Left lung (tissue), 10 donors: Measurements from ENCODE around the gene PSPC1. TPM values are rescaled to one million over a fixed set of nuclear protein-coding genes. Genes with fewer than 3 reads are reported as not detected.
A peak's percentile ranks its signal among the peaks of the same experiment; 100 is the strongest.
"Not testable (repeated sequence)": the region's sequence is repeated elsewhere in the genome, so short reads cannot be mapped to it uniquely, and the experiment has no call there.

Experiments
- ATAC-seq: fragments of 200-7000 bp; cut with Tn5 transposase; one replicate; pipeline ENCODE4 v1.9.1; 2020; ENCODE audit warnings: moderate library complexity
- DNase-seq, 4 donors: peaks; one replicate each; pipeline ENCODE4 v3.0.0-alpha.2; 2013 to 2020
- H3K27ac ChIP-seq, 2 donors: fragments of 200-600 bp; sonication (generic) in 1 of 2; one replicate each; pipeline versions ENCODE4 v1.5.0 to v1.8.0; 2020 to 2021
- H3K27me3 ChIP-seq, 2 donors: fragments of 200-600 bp; sonication (generic) in 1 of 2; one replicate each; pipeline versions ENCODE4 v1.5.0 to v1.8.0; 2020 to 2021
- H3K36me3 ChIP-seq, 2 donors: fragments of 200-600 bp; sonication (generic) in 1 of 2; one replicate each; pipeline versions ENCODE4 v1.5.0 to v1.8.0; 2020 to 2021
- H3K4me1 ChIP-seq, 2 donors: fragments of 200-600 bp; one replicate each; pipeline ENCODE4 v1.8.0; 2021
- H3K4me3 ChIP-seq, 2 donors: fragments of 200-600 bp; sonication (generic) in 1 of 2; one replicate each; pipeline versions ENCODE4 v1.5.0 to v1.8.0; 2020 to 2021; ENCODE audit warnings: mild to moderate bottlenecking in 1 of 2
- H3K9me3 ChIP-seq, 2 donors: fragments of 200-600 bp; sonication (generic) in 1 of 2; one replicate each; pipeline versions ENCODE4 v1.5.0 to v1.8.0; 2020 to 2021
- intact Hi-C, 2 donors: fragments of 100-400 bp; cut with DNase I; formaldehyde crosslinking; loops; one replicate each; pipeline versions ENCODE4 v1.11.2 to v1.14.2; 2022
- polyA plus RNA-seq, 6 donors: library from polyadenylated mRNA; unstranded; fragments of 120-200 nt; gene quantifications; one replicate each; pipeline ENCODE4 v1.2.1, GENCODE V29; 2013; ENCODE audit not compliant: insufficient read length in 6 of 6
- total RNA-seq, 2 donors: library from RNA; stranded (reverse); fragmentation: NEBNext Ultra II Directional; extraction: Animal tissue kit (Norgen Biotek cat#: 25700); gene quantifications; one replicate each; pipeline ENCODE4 v1.2.1, GENCODE V29; 2021
- TF ChIP-seq, protein P1 (sequence below), 2 donors: fragments of 200-600 bp; sonication (generic) in 1 of 2; IDR thresholded peaks; one replicate each; pipeline versions ENCODE4 v1.5.0 to v1.8.0; 2021; ENCODE audit warnings: antibody characterized with exemption in 2 of 2
- donor health status: DM: no; HTN: yes; CAD: no.
- donor health status: DM: no; HTN: no; CAD: no.

The PSPC1 gene
- total and polyA plus RNA-seq, 8 donors = 34.8 to 86.2 (median 76.1) TPM

DNA sequence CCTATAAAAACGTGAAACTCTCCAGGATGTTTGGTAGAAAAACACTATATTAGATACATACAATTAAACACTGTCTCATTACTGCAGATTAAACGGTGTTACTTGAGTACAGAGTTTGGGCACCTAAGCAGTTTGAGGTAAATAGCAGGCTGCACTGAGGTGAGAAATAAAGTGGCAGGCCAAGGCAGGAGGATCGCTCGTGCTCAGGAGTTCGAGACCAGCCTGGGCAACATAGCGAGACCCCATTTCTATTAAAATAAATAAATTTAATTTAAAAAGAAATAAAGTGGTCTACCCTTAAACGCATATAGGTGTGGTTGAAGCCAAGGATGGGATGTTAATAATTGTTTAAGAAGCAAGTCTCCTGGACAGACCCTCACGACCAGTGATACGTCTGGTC, 1.2 kb downstream of the PSPC1 start:
- DNase-seq = no peak
- Histone ChIP-seq H3K9me3 (no peaks in the 10 kb centered on the region), H3K27me3 (no peaks in the 10 kb centered on the region), H3K36me3 (no peaks in the 10 kb centered on the region), H3K4me3 (peak overlapping the region; percentile 84 to 91), H3K27ac (peak overlapping the region; percentile 96 to 98), H3K4me1 (peaks cover 9 to 19% of the 10 kb centered on the region in 2 donors)
- no peak for ATAC-seq
- TF ChIP-seq, protein P1, sequence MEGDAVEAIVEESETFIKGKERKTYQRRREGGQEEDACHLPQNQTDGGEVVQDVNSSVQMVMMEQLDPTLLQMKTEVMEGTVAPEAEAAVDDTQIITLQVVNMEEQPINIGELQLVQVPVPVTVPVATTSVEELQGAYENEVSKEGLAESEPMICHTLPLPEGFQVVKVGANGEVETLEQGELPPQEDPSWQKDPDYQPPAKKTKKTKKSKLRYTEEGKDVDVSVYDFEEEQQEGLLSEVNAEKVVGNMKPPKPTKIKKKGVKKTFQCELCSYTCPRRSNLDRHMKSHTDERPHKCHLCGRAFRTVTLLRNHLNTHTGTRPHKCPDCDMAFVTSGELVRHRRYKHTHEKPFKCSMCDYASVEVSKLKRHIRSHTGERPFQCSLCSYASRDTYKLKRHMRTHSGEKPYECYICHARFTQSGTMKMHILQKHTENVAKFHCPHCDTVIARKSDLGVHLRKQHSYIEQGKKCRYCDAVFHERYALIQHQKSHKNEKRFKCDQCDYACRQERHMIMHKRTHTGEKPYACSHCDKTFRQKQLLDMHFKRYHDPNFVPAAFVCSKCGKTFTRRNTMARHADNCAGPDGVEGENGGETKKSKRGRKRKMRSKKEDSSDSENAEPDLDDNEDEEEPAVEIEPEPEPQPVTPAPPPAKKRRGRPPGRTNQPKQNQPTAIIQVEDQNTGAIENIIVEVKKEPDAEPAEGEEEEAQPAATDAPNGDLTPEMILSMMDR (IDR thresholded peaks at IDR 0.05) = no peak
- intact Hi-C loops = no loop called here

DNA sequence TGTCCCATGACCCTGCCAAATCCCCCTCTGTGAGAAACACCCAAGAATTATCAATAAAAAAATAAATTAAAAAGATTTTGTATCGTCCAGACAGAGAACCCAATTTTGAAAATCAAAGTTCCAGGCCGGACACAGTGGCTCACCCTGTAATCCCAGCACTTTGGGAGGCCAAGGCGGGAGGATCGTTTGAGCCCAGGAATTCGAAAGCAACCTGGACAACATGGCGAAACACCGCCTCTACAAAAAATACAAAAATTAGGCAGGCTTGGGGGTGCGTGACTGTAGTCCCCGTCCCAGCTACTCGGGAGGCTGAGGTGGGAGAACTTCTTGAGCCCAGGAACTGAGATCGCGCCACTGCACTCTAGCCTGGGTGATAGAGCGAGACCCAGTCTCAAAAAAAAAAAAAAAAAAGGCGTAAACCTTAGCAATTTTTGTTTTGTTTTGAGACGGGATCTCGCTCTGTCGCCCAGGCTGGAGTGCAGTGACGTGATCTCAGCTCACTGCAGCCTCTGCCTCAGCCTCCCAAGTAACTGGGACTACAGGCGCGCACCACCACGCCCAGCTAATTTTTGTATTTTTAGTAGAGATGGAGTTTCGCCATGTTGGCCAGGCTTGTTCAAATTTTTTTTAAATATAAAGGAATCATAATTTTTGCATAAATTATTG, 1.9 kb downstream of the PSPC1 start:
- ATAC-seq, DNase-seq, H3K9me3 ChIP-seq, H3K36me3 ChIP-seq, H3K27me3 ChIP-seq, intact Hi-C loops, H3K27ac ChIP-seq: not testable (repeated sequence)
- peaks cover 9 to 23% of the 10 kb centered on the region in 2 donors for H3K4me1 ChIP-seq
- peak overlapping the region; percentile 84 to 91 for H3K4me3 ChIP-seq

DNA sequence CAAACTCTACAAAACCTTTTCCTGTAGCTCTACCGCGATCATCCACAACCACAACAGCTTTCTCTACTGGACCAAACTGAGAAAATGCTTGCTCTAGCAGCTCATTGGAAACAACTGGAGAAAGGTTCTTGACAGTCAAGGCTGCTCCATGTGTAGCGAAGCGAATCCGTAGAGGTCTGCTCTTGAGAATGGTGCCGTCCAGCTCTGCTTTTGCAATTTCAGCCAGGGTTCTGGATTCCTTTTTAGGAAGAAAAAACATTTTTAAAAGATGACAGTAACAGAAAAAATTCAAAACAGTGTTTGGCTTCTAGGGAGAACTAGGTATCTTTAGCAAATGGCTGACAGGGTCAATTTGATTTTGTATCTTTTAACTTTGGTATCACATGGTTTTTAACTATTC, 10.4 kb downstream of the PSPC1 start:
- Histone ChIP-seq H3K27me3 (no peaks in the 10 kb centered on the region), H3K36me3 (peaks cover 0 to 41% of the 10 kb centered on the region in 2 donors), H3K9me3 (no peaks in the 10 kb centered on the region), H3K4me3 (no peak overlapping the region), H3K27ac (no peak overlapping the region), H3K4me1 (peaks cover 0 to 38% of the 10 kb centered on the region in 2 donors)
- TF ChIP-seq, protein P1 (IDR thresholded peaks at IDR 0.05) = no peak
- DNase-seq (no peak), ATAC-seq (no peak)
- intact Hi-C loops = no loop called here

DNA sequence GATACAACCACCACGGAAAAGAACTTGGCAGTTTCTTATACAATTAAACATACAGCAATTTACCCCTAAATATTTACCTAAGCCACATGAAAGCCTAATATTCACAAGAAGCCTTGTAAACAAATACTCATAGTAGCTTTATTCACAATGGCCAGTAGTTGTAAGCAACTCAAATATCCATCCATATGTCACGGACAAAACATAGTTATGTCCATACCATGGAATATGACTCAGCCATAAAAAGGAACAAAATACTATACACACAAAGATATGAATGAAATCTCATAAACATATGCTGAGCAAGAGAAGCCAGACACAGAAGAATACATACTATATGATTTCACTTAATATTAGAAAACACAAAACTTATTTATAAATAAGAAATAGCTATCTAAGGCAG, 12.9 kb downstream of the PSPC1 start:
- TF ChIP-seq, protein P1 (IDR thresholded peaks at IDR 0.05) = no peak
- no peak for DNase-seq
- peaks cover 0 to 33% of the 10 kb centered on the region in 2 donors for H3K4me1 ChIP-seq
- no peaks in the 10 kb centered on the region for H3K9me3 ChIP-seq
- no peak overlapping the region for H3K27ac ChIP-seq
- no peaks in the 10 kb centered on the region for H3K27me3 ChIP-seq
- ATAC-seq = no peak
- intact Hi-C loops = no loop called here
- no peak overlapping the region for H3K4me3 ChIP-seq
- peaks cover 0 to 53% of the 10 kb centered on the region in 2 donors for H3K36me3 ChIP-seq

DNA sequence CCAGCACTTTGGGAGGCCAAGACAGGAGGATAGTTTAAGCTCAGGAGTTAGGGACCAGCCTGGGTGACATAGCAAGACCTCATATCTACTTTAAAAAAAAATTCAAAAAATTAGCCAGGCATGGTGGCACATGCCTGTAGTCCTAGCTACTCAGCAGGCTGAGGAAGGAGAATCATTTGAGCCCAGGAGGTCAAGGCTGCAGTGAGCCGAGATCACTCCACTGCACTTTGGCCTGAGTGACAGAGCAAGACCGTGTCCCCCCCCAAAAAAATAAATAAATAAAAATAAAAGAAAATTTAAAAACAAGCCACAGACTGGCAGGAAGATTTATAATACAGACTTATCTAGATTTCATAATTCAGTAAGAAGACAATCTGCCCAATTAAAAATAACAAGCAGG, 14.8 kb downstream of the PSPC1 start:
- H3K4me3 ChIP-seq = no peak overlapping the region
- DNase-seq (no peak), ATAC-seq (no peak)
- no peak overlapping the region for H3K27ac ChIP-seq
- H3K9me3 ChIP-seq = no peaks in the 10 kb centered on the region
- intact Hi-C loops = no loop called here
- no peaks in the 10 kb centered on the region for H3K27me3 ChIP-seq
- H3K4me1 ChIP-seq = peaks cover 0 to 26% of the 10 kb centered on the region in 2 donors
- TF ChIP-seq, protein P1 (IDR thresholded peaks at IDR 0.05) = no peak
- peaks cover 0 to 70% of the 10 kb centered on the region in 2 donors for H3K36me3 ChIP-seq

DNA sequence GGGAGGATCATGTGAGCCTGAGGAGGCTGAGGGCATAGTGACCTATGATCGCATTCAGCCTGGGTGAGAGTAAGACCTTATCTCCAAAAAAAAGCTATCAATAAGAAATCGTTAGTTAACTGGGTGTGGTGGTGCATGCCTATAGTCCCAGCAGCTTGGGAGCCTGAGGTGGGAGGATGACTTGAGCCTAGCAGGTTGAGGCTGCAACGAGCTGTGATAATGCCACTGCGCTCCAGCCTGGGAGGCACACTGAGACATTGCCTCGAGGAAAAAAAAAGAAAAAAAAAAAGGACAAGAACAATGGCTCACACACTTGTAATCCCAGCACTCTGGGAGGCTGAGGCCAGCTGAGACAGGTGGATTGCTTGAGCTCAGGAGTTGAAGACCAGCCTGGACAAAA, 16.2 kb downstream of the PSPC1 start:
- ATAC-seq = no peak

More for the DNA sequence above, 16.2 kb downstream of the PSPC1 start:
- Histone ChIP-seq H3K27ac (no peak overlapping the region), H3K4me3 (no peak overlapping the region), H3K27me3 (no peaks in the 10 kb centered on the region), H3K36me3 (peaks cover 0 to 62% of the 10 kb centered on the region in 2 donors), H3K9me3 (no peaks in the 10 kb centered on the region), H3K4me1 (peaks cover 0 to 33% of the 10 kb centered on the region in 2 donors)
- intact Hi-C loops = no loop called here
- DNase-seq = no peak
- TF ChIP-seq, protein P1 (IDR thresholded peaks at IDR 0.05) = no peak
